HG03378 (cell line): Measurements from ENCODE around the gene FLYWCH2.
A peak's percentile ranks its signal among the peaks of the same experiment; 100 is the strongest.

Source experiments
- ATAC-seq: cut with Tn5 transposase; IDR thresholded peaks from one replicate; pipeline ENCODE4 v1.9.1; 2021; ENCODE audit warnings: mild to moderate bottlenecking, moderate library complexity; ENCODE audit not compliant: unreplicated experiment

Gene FLYWCH2

GRCh38 chr16:2882650-2883457 is at the start of gene FLYWCH2:
FLYWCH2 (plus strand) TSS chr16:2883215; CDS start chr16:2896450, 13,235 bp downstream.
- ATAC-seq, result peak; percentile 85

- ATAC-seq, result no peak
These were observed 49.2 kb upstream of the FLYWCH2 start for GRCh38 chr16:2833776-2834175.

DNA sequence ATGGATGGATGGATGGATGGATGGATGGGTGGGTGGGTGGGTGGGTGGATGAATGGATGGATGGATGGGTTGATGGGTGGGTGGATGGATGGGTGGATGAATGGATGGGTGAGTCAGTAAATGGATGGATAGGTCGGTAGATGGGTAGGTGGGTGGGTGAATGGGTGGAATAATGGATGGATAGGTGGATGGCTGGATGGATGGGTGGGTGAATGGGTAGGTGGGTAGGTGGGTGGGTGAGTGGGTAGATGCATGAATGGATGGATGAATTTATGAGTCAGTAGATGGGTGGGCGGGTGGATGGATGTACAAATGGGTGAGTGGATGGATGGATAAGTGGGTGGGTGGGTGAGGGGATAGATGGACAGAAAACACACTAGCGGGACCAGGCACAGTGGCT is 48.0 kb upstream of the FLYWCH2 start:
- ATAC-seq, result no peak

DNA sequence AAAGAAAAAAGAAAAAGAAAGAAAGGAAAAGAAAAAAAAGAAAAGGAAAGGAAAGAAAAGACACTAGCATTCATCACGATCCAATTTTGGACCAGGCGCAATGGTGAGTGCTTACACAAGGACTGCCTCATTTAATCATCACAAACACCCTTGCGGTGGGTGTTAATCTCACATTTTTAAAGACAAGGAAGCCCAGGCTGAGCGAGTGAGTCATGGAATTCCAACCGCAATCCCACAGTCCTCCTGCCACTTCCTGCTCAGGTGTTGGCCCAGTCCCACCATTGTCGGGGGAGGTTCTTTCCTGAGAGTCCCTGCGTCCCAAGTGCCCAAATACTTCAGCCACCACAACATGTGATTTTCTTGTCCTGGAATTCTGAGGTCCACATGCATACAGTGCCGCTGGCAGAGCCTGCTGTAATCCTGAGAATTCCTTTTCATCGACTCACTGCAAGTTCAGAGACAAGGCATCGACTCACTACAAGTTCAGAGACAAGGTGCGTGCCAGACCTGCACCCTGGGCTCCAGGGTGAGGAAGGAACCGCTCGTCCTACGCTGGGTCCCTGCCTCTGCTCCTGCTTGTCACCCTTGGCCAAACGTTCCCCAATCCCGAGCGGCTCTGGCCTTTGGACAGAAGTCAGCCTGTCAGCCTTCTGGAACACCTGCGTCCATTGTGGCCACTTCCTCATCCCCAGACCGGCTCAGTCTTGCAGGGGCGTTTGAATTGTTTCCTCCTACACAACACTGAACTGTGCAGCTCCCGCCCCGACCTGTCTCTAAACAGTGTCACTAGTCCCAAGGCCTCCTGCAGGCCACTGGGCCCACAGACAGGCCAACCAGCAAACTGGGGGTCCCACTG is 47.1 kb upstream of the FLYWCH2 start:
- no peak for ATAC-seq

- no peak for ATAC-seq
These were observed 46.1 kb upstream of the FLYWCH2 start for GRCh38 chr16:2836646-2837508.

GRCh38 chr16:2838928-2839327 is 44.1 kb upstream of the FLYWCH2 start:
- no peak for ATAC-seq

DNA sequence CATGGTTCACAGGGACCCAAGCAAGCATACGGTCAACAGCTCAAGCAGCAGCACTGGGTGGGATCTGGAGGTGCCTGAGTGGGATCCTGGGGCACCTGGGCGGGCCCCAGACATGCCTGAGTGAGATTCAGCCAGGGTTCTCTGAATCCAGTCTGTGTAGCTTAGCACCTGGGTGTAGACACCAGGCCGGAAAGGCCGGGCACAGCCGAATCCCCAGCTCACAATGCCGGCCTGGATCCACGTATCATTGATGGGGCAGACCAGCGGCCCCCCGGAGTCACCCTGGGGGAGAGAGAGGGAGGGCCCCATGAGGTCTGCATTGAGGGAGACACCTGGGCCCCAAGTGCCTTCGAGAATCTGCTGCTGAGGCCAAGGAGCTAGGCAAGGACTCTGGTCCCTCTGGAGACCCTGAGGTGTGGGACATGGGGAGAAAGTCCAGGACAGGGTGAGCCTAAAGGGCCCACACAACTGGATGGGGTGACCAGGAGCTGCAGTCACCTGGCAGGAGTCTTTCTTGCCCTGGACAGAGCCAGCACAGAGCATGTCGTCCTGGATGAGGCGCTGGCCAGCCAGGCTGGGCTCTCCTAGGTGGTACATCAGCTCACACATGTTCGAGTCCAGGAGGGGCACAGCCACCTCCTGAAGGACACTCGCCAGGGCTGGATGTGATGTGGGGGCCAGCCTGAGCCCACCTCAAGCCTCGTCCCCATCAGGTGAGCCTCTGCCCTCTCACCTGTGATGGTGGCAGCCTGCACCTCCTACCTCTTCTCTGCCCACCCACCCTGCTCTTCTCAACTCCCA is 43.2 kb upstream of the FLYWCH2 start:
- ATAC-seq, result no peak

GRCh38 chr16:2840914-2841313 is 42.1 kb upstream of the FLYWCH2 start:
- no peak for ATAC-seq

GRCh38 chr16:2841606-2842339 is 41.2 kb upstream of the FLYWCH2 start:
- no peak for ATAC-seq

DNA sequence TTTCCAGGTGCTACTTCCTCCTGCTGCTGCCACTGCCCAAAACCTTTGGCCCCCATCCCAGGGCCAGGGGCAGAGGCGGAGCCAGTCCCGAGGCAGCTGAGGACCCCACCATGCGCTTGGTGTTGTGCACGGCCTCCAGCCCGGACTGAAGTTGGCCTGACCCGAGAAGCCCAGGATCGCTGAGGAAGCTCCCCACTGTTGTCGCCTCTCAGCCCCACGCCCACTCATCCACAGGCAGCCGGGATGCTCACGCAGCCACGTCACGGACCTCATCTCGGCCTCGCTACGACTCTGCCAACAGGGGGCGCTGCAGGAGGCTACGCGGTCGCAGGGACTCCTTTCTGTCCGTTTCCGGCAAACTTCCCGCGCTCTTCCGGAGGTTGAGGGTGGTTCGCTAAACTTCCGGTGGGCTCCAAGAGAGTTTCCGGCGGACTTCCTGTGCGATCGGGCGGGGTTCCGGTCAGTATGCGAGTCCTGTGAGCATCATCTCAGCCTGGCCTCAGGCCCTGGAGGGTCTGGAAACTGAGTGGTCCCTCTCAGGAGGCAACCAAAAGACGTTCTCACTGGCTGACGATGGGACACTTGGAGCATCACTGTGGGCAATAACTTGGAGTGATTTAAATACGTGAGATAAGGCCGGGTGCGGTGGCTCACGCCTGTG is 40.5 kb upstream of the FLYWCH2 start:
- ATAC-seq, result no peak

DNA sequence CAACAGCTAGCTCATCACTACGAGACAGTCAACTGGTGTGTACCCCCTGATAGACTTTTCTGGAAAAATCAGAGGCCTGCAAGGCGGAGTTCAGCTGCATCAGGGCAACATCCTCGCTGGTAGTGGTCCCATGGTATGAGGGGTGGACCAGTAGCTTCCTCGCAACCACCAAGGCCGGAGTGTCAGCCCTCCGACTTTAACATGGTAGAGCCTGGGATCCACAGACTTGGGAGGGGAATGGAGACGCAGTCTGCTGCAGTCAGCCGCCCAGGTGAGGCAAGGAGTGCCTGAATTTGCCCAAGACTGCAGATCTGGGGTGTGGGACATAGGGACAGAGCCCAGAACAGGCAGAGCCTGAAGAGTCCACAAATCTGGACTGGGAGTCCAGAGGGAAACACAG is 39.5 kb upstream of the FLYWCH2 start:
- no peak for ATAC-seq

- no peak for ATAC-seq
These were observed 37.9 kb upstream of the FLYWCH2 start for GRCh38 chr16:2845116-2845515.

GRCh38 chr16:2846511-2847310 is 36.3 kb upstream of the FLYWCH2 start:
- ATAC-seq, result no peak

DNA sequence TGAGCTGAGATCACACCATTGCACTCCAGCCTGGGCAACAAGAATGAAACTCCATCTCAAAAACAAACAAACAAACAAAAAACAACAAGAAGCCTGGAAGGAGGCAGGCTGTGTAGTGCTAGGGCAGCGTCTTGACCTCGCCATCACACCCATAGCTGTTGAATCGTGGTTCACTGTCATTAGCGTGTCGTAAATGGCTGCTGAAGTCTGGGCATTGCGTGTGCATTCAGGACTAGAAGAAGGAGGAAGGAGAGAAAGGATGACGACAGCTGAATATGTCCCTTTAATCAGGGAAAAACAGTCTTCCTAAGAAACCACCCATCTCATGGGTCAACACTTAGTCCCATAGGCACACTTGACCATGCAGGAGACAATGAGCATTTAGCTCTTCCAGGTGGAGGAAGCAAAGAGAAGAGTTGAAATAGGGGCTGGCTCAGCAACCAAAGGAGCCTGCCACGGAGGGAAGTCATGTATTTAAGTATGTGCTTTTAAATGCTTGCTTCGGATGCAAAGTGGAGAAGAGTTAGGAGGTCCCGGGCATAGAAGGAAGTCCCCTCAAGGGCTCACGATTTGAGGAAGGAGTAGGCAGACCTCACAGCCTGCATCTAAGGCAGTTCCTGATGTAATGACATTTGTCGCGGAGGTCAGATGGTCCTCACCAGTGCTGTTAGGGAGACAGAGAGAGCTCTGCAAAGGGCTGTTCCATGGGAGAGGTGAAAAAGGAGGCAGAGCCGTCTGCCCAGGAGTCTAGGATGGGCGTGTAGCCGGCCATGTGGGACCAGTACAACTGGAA is 33.9 kb upstream of the FLYWCH2 start:
- ATAC-seq, result no peak

- ATAC-seq, result no peak
These were observed 30.8 kb upstream of the FLYWCH2 start for GRCh38 chr16:2852003-2852730.

DNA sequence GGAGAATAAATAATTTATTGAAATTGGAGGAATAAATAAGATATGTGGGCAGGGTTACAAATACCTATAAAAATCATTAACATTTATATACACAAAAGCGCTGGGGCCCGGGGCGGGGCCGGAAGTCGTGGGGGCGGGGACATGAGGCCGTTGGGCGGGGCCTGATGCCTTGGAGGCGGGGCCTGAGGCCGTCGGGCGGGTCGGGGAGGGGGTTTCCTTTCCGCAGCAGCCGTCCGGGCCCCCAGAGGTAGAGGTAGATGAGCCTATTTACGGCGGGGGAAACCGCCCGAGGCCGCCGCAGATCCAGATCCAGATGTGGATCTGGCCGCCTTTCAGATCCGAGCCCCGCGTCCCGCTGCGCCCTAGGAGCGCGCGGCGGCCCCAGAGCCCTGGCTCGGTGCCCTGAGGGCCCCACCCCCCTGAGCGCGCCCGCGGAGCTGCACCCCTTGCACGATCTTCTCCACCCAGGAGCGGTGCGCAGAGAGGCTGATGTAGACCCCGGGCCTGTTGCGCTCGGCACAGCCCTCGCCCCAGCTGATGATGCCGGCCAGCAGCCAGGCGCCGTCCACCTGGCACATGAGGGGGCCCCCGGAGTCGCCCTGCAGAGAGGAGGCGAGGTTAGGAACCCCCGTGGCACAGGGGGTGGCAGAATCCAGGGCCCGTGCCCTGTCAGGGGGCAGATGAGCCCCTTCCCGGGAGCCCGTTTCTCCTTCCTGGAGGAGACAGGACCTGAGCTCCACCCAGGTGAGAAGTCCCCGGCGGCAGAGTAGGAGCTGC is 30.1 kb upstream of the FLYWCH2 start:
- no peak for ATAC-seq
